ENCODE data around the gene PHRF1.
A peak's percentile ranks its signal among the peaks of the same experiment; 100 is the strongest.

PHRF1 gene

DNA sequence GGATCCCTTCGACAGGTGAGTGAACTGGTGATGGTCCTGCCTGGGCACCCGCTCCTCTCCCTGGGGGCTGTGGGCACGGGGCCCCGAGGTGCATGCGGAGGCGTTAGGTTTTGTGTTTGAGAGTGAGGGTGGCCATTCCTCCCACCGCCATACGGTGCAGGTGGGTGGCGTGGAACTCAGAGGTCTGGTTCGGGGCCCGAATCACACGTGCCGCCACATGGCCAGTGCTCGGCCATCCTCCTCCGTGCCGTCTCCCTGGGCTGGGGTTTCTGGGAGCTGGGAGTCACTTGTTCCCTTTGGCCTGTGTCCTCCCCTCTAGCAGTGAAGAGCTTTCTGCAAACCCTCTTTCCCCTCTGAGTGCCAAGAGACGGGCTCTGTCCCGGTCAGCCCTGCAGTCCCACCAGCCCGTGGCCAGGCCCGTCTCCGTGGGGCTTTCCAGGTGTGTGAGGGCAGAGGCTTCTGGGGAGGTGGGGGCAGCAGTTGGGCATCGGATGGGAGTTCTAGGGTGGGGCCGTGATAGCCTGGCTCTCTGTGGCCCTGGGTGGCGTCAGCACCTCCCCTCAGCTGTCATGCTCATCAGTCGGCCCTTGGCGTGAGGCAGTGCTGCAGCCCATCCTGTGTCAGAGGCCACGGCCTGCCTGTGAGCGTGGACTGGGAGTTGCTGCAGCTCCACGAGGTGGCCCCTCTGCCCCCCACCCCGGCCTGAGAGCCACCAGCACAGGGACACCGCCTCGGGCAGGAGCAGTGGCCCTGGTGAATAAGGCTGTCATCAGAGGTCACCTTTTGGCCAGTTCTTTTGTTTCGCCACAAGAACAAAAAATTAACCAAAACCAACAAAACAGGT is 29.2 kb downstream of the PHRF1 start:
- H3K4me3 ChIP-seq (ENCODE audit: low read length): no peak overlapping the region
- no peak for DNase-seq (ENCODE audit: low read depth)
- no peak for TF ChIP-seq CTCF (conservative IDR thresholded peaks at IDR 0.05; ENCODE audit: low read length)

GRCh38 chr11:606245-606644 is 30.0 kb downstream of the PHRF1 start:
- no peak for TF ChIP-seq CTCF (conservative IDR thresholded peaks at IDR 0.05; ENCODE audit: low read length)

GRCh38 chr11:607020-607780 is 30.9 kb downstream of the PHRF1 start:
- H3K4me3 ChIP-seq (ENCODE audit: low read length): no peak overlapping the region
- no peak for DNase-seq (ENCODE audit: low read depth)
- TF ChIP-seq CTCF (conservative IDR thresholded peaks at IDR 0.05; ENCODE audit: low read length): no peak

More at GRCh38 chr11:606245-606644, 30.0 kb downstream of the PHRF1 start:
- H3K4me3 ChIP-seq (ENCODE audit: low read length): no peak overlapping the region
- DNase-seq (ENCODE audit: low read depth): peak; percentile 10

DNA sequence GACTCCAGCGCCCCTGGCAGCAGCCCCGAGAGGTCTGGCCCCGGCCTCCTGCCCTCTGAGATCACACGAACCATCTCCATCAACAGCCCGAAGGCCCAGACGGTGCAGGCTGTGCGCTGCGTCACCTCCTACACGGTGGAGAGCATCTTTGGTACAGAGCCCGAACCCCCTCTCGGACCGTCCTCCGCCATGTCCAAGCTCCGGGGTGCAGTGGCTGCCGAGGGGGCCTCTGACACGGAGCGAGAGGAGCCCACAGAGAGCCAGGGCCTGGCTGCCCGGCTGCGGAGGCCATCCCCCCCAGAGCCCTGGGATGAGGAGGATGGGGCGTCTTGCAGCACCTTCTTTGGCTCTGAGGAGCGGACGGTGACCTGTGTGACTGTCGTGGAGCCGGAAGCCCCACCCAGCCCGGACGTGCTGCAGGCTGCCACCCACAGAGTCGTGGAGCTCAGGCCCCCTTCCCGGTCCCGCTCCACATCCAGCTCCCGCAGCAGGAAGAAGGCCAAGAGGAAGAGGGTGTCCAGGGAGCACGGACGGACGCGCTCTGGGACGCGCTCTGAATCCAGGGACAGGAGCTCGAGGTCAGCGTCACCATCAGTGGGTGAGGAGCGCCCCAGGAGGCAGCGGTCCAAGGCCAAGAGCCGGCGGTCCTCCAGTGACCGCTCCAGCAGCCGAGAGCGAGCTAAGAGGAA is 31.8 kb downstream of the PHRF1 start:
- DNase-seq (ENCODE audit: low read depth): no peak
- TF ChIP-seq CTCF (conservative IDR thresholded peaks at IDR 0.05; ENCODE audit: low read length): no peak

GRCh38 chr11:608791-609251 is 32.6 kb downstream of the PHRF1 start:
- no peak overlapping the region for H3K4me3 ChIP-seq (ENCODE audit: low read length)
- no peak for DNase-seq (ENCODE audit: low read depth)
- no peak for TF ChIP-seq CTCF (conservative IDR thresholded peaks at IDR 0.05; ENCODE audit: low read length)

More for the DNA sequence above, 31.8 kb downstream of the PHRF1 start:
- no peak overlapping the region for H3K4me3 ChIP-seq (ENCODE audit: low read length)

DNA sequence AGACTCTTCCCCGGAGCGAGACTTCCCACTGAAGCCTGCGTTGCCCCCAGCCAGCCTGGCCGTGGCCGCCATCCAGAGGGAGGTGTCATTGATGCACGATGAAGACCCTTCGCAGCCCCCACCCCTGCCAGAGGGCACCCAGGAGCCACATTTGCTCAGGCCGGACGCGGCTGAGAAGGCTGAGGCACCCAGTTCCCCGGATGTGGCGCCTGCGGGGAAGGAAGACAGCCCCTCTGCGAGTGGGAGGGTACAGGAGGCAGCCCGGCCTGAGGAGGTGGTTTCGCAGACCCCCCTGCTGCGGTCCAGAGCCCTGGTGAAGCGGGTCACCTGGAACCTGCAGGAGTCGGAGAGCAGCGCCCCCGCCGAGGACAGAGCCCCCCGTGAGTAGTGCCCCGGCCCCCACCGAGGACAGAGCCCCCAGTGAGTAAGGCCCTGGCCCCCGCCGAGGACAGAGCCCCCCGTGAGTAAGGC is 33.1 kb downstream of the PHRF1 start:
- no peak for DNase-seq (ENCODE audit: low read depth)

More for the DNA sequence above, 33.1 kb downstream of the PHRF1 start:
- no peak overlapping the region for H3K4me3 ChIP-seq (ENCODE audit: low read length)
- no peak for TF ChIP-seq CTCF (conservative IDR thresholded peaks at IDR 0.05; ENCODE audit: low read length)
